ENCODE results near the gene HOXB6.

Gene HOXB6

DNA sequence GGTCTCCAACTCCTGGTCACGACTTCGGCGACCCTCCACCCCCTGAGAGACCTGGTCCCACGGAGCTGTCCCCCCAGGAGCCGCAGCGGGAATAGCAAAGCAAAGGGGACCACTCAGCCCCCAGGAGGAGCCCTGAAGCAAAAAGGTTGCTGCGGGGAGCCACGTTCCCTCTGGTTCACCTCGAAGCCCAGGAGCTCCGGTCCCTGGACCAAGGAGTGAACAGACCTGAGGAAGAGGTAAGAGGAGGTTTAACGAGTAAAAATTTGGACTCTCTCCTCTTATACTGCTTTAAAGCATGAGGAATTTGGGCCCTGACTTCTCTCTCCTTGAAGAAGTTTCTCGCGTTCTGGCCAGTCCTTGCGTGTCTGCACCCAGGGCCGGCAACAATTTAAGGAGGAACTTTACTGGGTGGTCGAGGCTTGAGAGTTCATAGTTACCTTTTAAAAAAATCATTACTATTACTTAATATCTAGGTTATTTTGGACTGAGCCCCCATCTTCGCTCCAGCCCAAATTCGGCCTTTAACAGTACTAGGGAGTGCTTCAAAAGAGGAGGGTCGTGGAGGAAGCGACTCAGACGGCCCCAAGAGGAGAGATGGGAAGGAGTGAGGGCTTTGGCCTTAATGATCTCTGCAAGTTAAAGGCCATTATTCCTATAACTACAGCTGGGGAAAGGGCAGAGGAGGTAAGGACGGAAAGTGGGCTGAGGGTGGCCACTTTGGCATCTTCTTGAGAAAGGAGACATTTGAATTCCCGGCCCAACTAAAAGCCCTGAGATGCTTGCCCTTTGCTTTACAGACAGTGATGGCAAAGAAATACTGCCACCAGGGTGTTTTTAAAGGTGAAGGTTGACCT lies 38.3 kb upstream of the HOXB6 start:
- peaks cover 94 to 96% of the 10 kb centered on the region in 2 donors for H3K27me3 ChIP-seq (ENCODE audit: control insufficient read depth in 1 of 2, insufficient read depth in 2 of 2, low read length in 2 of 2)
- no peaks in the 10 kb centered on the region for H3K9me3 ChIP-seq (ENCODE audit: control insufficient read depth in 1 of 2, low read length in 2 of 2)
- H3K36me3 ChIP-seq (ENCODE audit: control insufficient read depth in 1 of 2, insufficient read depth in 2 of 2, low read length in 2 of 2), result no peaks in the 10 kb centered on the region
- no peak overlapping the region for H3K9ac ChIP-seq (ENCODE audit: low read depth in 1 of 2, low read length in 2 of 2)
- H3K27ac ChIP-seq (ENCODE audit: low read depth, low read length), result no peak overlapping the region
- no peak overlapping the region for H3K4me3 ChIP-seq (ENCODE audit: low read depth in 1 of 2, low read length in 2 of 2)
- peaks cover 0 to 12% of the 10 kb centered on the region in 2 donors for H3K4me1 ChIP-seq (ENCODE audit: control insufficient read depth in 1 of 2, insufficient read depth in 2 of 2, low read length in 2 of 2)

DNA sequence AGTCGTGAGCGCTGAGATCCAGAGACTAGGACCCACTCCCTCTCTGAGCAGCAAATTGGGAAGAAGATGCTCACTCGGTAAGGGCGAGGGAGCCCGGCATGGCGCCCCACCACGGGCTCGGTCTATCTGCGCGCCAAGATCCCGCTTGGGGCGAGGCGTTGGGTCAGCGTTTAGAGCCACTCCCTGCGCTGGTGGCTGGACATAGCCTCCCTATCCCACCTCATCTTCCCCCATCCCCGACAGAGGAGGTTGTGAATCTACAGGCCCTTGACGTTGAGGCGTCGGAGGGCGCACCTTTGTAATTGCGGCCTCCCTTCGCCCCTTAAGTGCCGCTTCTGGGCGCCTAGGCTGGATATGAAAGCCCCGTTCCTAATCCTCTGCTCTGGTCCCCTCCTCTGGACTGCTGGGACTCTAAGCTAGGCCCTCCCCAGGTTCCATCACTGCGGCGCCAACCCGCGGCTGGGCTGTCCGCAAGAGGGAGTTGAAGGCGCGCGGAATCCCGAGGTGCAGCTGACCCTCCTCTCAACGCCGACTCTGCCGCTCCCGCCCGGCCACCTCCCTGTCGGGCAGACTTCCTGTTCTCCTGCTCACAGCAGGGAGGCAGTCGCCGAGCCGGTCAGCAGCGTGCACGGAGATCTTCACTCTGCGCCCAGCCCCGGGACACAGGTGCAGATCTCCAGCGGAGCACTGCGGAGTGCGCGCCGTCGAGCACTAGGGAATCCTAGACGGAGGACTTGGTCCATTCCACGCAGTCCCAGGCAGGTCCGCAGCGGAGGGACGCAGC lies 37.5 kb upstream of the HOXB6 start:
- peaks cover 94 to 99% of the 10 kb centered on the region in 2 donors for H3K27me3 ChIP-seq (ENCODE audit: control insufficient read depth in 1 of 2, insufficient read depth in 2 of 2, low read length in 2 of 2)
- peaks cover 0 to 7% of the 10 kb centered on the region in 2 donors for H3K4me1 ChIP-seq (ENCODE audit: control insufficient read depth in 1 of 2, insufficient read depth in 2 of 2, low read length in 2 of 2)
- no peaks in the 10 kb centered on the region for H3K9me3 ChIP-seq (ENCODE audit: control insufficient read depth in 1 of 2, low read length in 2 of 2)
- no peak overlapping the region for H3K27ac ChIP-seq (ENCODE audit: low read depth, low read length)
- H3K4me3 ChIP-seq (ENCODE audit: low read depth in 1 of 2, low read length in 2 of 2), result no peak overlapping the region
- no peaks in the 10 kb centered on the region for H3K36me3 ChIP-seq (ENCODE audit: control insufficient read depth in 1 of 2, insufficient read depth in 2 of 2, low read length in 2 of 2)
- H3K9ac ChIP-seq (ENCODE audit: low read depth in 1 of 2, low read length in 2 of 2), result no peak overlapping the region

DNA sequence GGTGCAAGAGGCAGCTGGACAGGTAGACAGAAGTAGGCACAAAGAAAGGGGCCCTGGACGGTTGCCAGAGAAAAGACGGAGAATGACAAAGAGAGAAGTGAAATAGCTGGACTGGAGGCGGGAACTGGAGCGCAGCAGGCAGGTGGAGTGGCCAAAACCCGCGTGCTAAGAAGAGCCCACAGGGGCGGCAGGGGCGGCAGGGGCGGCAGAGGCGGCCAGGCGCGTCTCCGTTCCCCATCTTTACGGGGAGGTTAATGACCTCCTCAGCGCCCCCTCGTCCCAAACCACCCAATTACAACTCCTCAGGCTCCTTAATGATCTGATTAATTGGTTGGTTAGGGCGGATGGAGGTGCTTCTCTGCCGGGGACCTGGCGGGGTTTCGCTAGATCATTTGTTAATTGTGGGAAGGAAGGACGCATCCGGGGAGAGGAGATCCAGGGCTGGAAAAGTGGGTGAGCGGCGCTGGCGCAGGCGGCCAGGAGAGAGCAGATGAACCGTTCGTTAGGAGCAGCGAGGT lies 36.8 kb upstream of the HOXB6 start:
- Histone ChIP-seq H3K9ac (ENCODE audit: low read depth in 1 of 2, low read length in 2 of 2) (no peak overlapping the region), H3K4me3 (ENCODE audit: low read depth in 1 of 2, low read length in 2 of 2) (no peak overlapping the region), H3K36me3 (ENCODE audit: control insufficient read depth in 1 of 2, insufficient read depth in 2 of 2, low read length in 2 of 2) (no peaks in the 10 kb centered on the region), H3K27ac (ENCODE audit: low read depth, low read length) (no peak overlapping the region), H3K4me1 (ENCODE audit: control insufficient read depth in 1 of 2, insufficient read depth in 2 of 2, low read length in 2 of 2) (peaks cover 0 to 5% of the 10 kb centered on the region in 2 donors), H3K27me3 (ENCODE audit: control insufficient read depth in 1 of 2, insufficient read depth in 2 of 2, low read length in 2 of 2) (peaks cover 96 to 99% of the 10 kb centered on the region in 2 donors), H3K9me3 (ENCODE audit: control insufficient read depth in 1 of 2, low read length in 2 of 2) (no peaks in the 10 kb centered on the region)

DNA sequence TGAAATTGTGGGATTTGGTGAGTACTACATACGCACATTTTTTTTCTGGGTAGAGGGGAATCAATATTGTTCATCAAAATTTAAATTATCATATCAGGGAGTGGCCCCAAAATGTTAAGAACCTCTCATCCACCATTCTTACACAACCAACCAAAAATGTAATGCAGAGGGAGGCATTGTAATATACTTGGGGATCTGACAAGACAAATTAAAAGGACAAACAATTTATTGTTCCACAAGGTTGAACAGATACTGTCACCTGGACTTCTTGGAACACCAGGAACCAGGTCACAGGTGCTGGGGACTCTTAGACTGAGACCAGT lies 36.0 kb upstream of the HOXB6 start:
- Histone ChIP-seq H3K4me1 (ENCODE audit: control insufficient read depth in 1 of 2, insufficient read depth in 2 of 2, low read length in 2 of 2) (no peaks in the 10 kb centered on the region), H3K36me3 (ENCODE audit: control insufficient read depth in 1 of 2, insufficient read depth in 2 of 2, low read length in 2 of 2) (no peaks in the 10 kb centered on the region), H3K27me3 (ENCODE audit: control insufficient read depth in 1 of 2, insufficient read depth in 2 of 2, low read length in 2 of 2) (peaks cover 91 to 99% of the 10 kb centered on the region in 2 donors), H3K4me3 (ENCODE audit: low read depth in 1 of 2, low read length in 2 of 2) (no peak overlapping the region), H3K9ac (ENCODE audit: low read depth in 1 of 2, low read length in 2 of 2) (no peak overlapping the region), H3K27ac (ENCODE audit: low read depth, low read length) (no peak overlapping the region), H3K9me3 (ENCODE audit: control insufficient read depth in 1 of 2, low read length in 2 of 2) (no peaks in the 10 kb centered on the region)

DNA sequence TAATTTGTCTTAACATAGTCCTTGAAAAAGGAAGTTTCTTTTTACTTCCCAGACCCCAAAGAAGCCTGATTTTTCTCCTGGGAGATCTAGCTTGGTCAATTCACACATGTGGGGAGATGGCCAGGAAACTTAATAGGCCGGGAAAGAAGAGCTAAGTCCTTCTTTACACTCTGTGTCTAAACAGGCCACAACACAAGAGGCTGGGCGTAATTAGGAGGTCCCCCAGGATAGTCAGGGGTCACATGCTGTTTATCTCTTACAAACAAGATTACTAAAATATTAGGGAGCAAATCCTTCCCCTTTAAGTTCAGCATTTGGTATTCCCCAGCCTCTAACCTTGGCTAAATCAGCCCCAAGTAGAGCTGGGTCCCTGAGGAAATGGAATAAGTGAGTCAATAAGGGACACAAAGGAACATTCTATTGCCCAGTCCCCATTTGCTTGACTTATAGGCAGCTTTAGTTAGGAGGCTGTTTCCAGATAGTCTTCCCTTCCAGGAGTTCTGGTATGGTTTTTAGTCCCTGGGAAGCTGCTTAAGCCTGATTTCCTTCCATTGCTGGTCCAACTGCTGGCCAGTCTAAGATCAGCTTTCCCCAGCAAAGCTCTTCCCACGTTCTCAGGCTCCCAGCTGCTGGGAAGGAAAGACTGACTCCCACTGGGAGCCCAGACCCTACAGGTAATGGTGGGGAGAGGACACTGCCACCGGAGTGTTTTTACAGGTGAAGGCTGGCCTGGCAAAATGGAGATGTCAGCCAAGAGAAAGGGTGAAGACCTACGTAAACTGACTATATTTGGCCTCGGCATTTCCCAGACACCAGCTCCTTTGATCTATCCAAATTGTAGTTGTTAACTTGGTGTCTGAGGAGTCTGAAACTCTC lies 35.4 kb upstream of the HOXB6 start:
- Histone ChIP-seq H3K27ac (ENCODE audit: low read depth, low read length) (no peak overlapping the region), H3K9ac (ENCODE audit: low read depth in 1 of 2, low read length in 2 of 2) (no peak overlapping the region), H3K4me3 (ENCODE audit: low read depth in 1 of 2, low read length in 2 of 2) (no peak overlapping the region), H3K4me1 (ENCODE audit: control insufficient read depth in 1 of 2, insufficient read depth in 2 of 2, low read length in 2 of 2) (no peaks in the 10 kb centered on the region), H3K36me3 (ENCODE audit: control insufficient read depth in 1 of 2, insufficient read depth in 2 of 2, low read length in 2 of 2) (no peaks in the 10 kb centered on the region), H3K9me3 (ENCODE audit: control insufficient read depth in 1 of 2, low read length in 2 of 2) (no peaks in the 10 kb centered on the region), H3K27me3 (ENCODE audit: control insufficient read depth in 1 of 2, insufficient read depth in 2 of 2, low read length in 2 of 2) (peaks cover 91 to 99% of the 10 kb centered on the region in 2 donors)

DNA sequence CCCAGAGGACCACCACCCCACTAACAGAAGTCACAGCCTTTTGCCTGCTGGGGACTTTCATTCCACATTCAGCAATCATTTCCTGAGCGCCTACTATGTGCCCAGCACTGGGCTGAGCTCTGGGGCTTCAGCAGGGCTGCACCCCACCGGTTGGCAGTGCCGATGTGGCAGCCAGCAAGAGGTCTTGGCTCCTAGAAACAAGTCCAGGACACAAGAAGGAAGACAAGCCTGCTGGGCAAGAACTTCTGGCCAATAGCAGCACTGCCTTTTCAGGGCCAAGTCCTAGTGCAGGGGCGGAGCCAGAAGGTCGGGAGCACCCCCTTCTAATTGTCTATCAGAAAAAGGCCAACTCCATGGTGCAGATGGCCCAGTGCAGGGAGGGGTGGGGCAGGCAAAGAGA lies 34.4 kb upstream of the HOXB6 start:
- no peak overlapping the region for H3K9ac ChIP-seq (ENCODE audit: low read depth in 1 of 2, low read length in 2 of 2)
- H3K9me3 ChIP-seq (ENCODE audit: control insufficient read depth in 1 of 2, low read length in 2 of 2), result no peaks in the 10 kb centered on the region
- no peaks in the 10 kb centered on the region for H3K36me3 ChIP-seq (ENCODE audit: control insufficient read depth in 1 of 2, insufficient read depth in 2 of 2, low read length in 2 of 2)
- H3K27ac ChIP-seq (ENCODE audit: low read depth, low read length), result no peak overlapping the region
- peaks cover 89 to 99% of the 10 kb centered on the region in 2 donors for H3K27me3 ChIP-seq (ENCODE audit: control insufficient read depth in 1 of 2, insufficient read depth in 2 of 2, low read length in 2 of 2)
- no peaks in the 10 kb centered on the region for H3K4me1 ChIP-seq (ENCODE audit: control insufficient read depth in 1 of 2, insufficient read depth in 2 of 2, low read length in 2 of 2)
- H3K4me3 ChIP-seq (ENCODE audit: low read depth in 1 of 2, low read length in 2 of 2), result no peak overlapping the region

DNA sequence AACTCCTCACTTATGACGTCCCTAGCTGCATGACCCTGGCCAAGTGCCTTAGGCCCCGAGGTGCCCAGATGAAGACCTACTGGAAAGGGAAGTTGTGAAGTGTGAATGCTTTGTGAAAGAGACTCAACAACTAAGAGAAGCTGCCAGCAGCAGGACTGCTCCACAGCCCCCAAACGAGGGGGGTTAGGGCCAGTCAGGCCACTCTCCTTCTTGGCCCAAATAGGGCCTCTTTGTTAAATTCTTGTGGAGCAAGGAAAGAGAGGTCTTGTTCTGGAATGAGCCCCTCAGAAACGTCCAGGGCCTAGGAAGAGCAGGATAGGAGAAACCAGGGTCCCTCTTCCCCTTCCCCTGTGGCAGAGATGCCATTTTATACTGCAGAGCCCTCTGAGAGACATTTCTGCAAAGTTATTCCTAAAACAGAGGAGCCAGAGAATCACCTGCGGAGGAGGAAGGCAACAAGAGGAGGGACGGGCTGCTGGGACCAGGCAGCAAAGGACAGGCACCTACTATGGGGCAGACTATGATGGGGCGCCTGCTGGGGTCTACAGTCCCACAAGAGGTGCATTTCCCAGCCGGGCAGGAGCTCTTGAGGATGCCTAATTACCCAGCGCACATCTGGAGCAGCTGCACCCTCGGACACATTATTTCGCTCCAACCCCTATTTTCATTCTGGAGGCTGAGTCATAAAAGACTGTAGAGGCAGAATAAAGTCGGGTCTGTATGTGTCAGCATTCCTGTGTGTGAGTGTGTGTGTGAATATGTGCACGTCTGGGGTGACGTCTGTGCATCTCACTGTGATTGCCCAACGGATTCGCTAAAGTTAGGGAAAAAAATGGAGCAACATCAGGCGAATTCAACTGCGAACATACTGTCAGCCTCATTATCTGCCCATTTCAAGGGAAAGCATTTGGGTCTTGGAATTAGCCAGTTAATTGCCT lies 32.8 kb upstream of the HOXB6 start:
- Histone ChIP-seq H3K36me3 (ENCODE audit: control insufficient read depth in 1 of 2, insufficient read depth in 2 of 2, low read length in 2 of 2) (no peaks in the 10 kb centered on the region), H3K27ac (ENCODE audit: low read depth, low read length) (no peak overlapping the region), H3K9me3 (ENCODE audit: control insufficient read depth in 1 of 2, low read length in 2 of 2) (no peaks in the 10 kb centered on the region), H3K9ac (ENCODE audit: low read depth in 1 of 2, low read length in 2 of 2) (no peak overlapping the region), H3K4me1 (ENCODE audit: control insufficient read depth in 1 of 2, insufficient read depth in 2 of 2, low read length in 2 of 2) (no peaks in the 10 kb centered on the region), H3K4me3 (ENCODE audit: low read depth in 1 of 2, low read length in 2 of 2) (no peak overlapping the region), H3K27me3 (ENCODE audit: control insufficient read depth in 1 of 2, insufficient read depth in 2 of 2, low read length in 2 of 2) (peaks cover 88 to 95% of the 10 kb centered on the region in 2 donors)

DNA sequence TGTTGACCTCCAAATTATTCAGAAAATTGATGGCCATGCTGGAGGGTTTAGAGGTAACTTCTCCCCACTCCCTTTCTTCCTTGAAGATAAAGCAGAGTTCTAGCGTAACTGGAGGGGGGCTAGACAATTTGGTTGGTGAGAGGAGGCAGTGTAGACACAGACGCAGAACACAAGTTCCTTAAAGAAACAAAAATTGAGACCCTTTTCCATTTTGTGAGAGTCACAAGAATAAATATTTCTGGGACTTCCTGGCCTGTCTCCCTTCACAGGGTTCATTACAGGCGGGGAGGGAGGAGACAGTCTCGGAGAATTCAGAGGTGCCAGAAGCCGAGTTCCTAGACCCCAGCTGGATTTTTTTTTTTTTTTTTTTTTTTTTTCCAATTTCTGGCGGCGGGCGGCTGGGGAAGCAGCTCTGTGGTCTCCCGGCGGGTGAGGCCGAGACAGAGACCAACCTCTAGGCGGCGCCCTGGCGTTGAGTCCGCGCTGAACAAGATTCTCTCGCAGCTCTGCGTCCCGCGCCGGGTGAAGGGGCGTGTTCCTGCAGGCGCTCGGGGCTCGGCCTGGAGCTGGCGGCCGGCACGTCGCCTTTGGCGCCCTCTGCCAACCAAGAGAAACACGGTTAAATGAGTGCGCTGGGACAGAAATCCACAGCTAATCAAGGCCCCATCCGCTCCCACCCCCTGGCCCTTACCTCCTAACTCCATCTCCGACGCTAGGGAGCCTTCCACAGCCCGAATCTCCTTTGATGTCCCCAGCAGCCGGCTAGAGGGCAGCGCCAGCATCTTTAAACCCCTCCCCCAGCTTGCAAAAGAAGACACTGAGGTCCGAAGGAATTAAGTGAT lies 31.6 kb upstream of the HOXB6 start:
- Histone ChIP-seq H3K4me1 (ENCODE audit: control insufficient read depth in 1 of 2, insufficient read depth in 2 of 2, low read length in 2 of 2) (no peaks in the 10 kb centered on the region), H3K4me3 (ENCODE audit: low read depth in 1 of 2, low read length in 2 of 2) (no peak overlapping the region), H3K27ac (ENCODE audit: low read depth, low read length) (no peak overlapping the region), H3K36me3 (ENCODE audit: control insufficient read depth in 1 of 2, insufficient read depth in 2 of 2, low read length in 2 of 2) (no peaks in the 10 kb centered on the region), H3K9me3 (ENCODE audit: control insufficient read depth in 1 of 2, low read length in 2 of 2) (no peaks in the 10 kb centered on the region), H3K27me3 (ENCODE audit: control insufficient read depth in 1 of 2, insufficient read depth in 2 of 2, low read length in 2 of 2) (peaks cover 88 to 95% of the 10 kb centered on the region in 2 donors), H3K9ac (ENCODE audit: low read depth in 1 of 2, low read length in 2 of 2) (no peak overlapping the region)

Data from duodenal mucosa (tissue), 2 donors.